PC-9 (cell line): ENCODE results near the gene DACH2.

Experiments
- CTCF ChIP-seq: fragments of 200-600 bp; sonication (generic); conservative IDR thresholded peaks from 2 replicates; pipeline ENCODE4 v1.6.1; 2017; ENCODE audit warnings: mixed run types, antibody characterized with exemption, mild to moderate bottlenecking, moderate library complexity
- EZH2 ChIP-seq: fragments of 200-600 bp; sonication (generic); IDR thresholded peaks from 2 replicates; pipeline ENCODE4 v1.8.0; 2017; ENCODE audit warnings: antibody characterized with exemption, low read depth

- no peak for TF ChIP-seq CTCF
- no peak for TF ChIP-seq EZH2
These were observed 661.4 kb downstream of the DACH2 start for GRCh38 chrX:86809651-86810050.
